ENCODE results near the gene TBX20.

Gene TBX20

GRCh38 chr7:35253710-35254495, at the start of gene TBX20:
TSS of gene TBX20 (minus strand) at chr7:35254100. CDS start at chr7:35253620, 480 bp downstream.
- no peak for DNase-seq

- DNase-seq, result no peak
Observed at GRCh38 chr7:35289376-35289775, 35.5 kb upstream of the TBX20 start.

- DNase-seq, result no peak
Observed at GRCh38 chr7:35286986-35287385, 33.1 kb upstream of the TBX20 start.

- no peak for DNase-seq
Observed at GRCh38 chr7:35286422-35286821, 32.5 kb upstream of the TBX20 start.

- no peak for DNase-seq
Observed at GRCh38 chr7:35285799-35286198, 31.9 kb upstream of the TBX20 start.

GRCh38 chr7:35280902-35281301, 27.0 kb upstream of the TBX20 start:
- DNase-seq, result no peak

GRCh38 chr7:35277359-35277758, 23.5 kb upstream of the TBX20 start:
- DNase-seq, result no peak

- no peak for DNase-seq
Observed at GRCh38 chr7:35272246-35272645, 18.3 kb upstream of the TBX20 start.

- no peak for DNase-seq
Observed at GRCh38 chr7:35268953-35269352, 15.1 kb upstream of the TBX20 start.

GRCh38 chr7:35267411-35267810, 13.5 kb upstream of the TBX20 start:
- no peak for DNase-seq

GRCh38 chr7:35263396-35263795, 9.5 kb upstream of the TBX20 start:
- no peak for DNase-seq

- no peak for DNase-seq
Observed at GRCh38 chr7:35261476-35262285, 7.8 kb upstream of the TBX20 start.

GRCh38 chr7:35261041-35261440, 7.1 kb upstream of the TBX20 start:
- DNase-seq, result no peak

- DNase-seq, result no peak
Observed at GRCh38 chr7:35260246-35260645, 6.3 kb upstream of the TBX20 start.

GRCh38 chr7:35259523-35259908, 5.6 kb upstream of the TBX20 start:
- no peak for DNase-seq

- DNase-seq, result no peak
Observed at GRCh38 chr7:35258868-35259522, 5.1 kb upstream of the TBX20 start.

- no peak for DNase-seq
Observed at GRCh38 chr7:35258125-35258867, 4.4 kb upstream of the TBX20 start.

GRCh38 chr7:35257251-35258124, 3.6 kb upstream of the TBX20 start:
- DNase-seq, result no peak

- DNase-seq, result no peak
Observed at GRCh38 chr7:35256256-35257175, 2.6 kb upstream of the TBX20 start.

GRCh38 chr7:35255443-35256255, 1.7 kb upstream of the TBX20 start:
- no peak for DNase-seq

Data from activated CD4-positive, CD25-positive, alpha-beta regulatory T cell treated with anti-CD3 and anti-CD28 coated beads, Interleukin-2, amount 50 U/mL, for 72 hours (primary cell).